ENCODE data around the gene MRPL58.
A peak's percentile ranks its signal among the peaks of the same experiment; 100 is the strongest.

- TF ChIP-seq CTCF (IDR thresholded peaks at IDR 0.05; ENCODE audit: poor library complexity) = peak; percentile 32
- TF ChIP-seq EZH2 (IDR thresholded peaks at IDR 0.05; ENCODE audit: borderline replicate concordance) = no peak
- no peak for TF ChIP-seq EZH2phosphoT487 (IDR thresholded peaks at IDR 0.05; ENCODE audit: low read depth, severe bottlenecking, unreplicated experiment)
These were observed 57.3 kb downstream of the MRPL58 start for GRCh38 chr17:75069783-75070182.
